Measurements from ENCODE around the gene TTLL4.
"Not testable (repeated sequence)": the region's sequence is repeated elsewhere in the genome, so short reads cannot be mapped to it uniquely, and the experiment has no call there.

TTLL4 gene

GRCh38 chr2:218710687-218711549 is at the start of gene TTLL4:
TTLL4 (plus strand) TSS chr2:218710835; CDS start chr2:218737677, 26,842 bp downstream.
- peak within 1 kb of the TSS; percentile 94 for H3K4me3 ChIP-seq (ENCODE audit: low read depth, low read length)
- peak; percentile 77 for DNase-seq (ENCODE audit: low read depth)

- H3K4me3 ChIP-seq (ENCODE audit: low read depth, low read length): no peak overlapping the region
- DNase-seq (ENCODE audit: low read depth): no peak
These were observed 48.3 kb upstream of the TTLL4 start for GRCh38 chr2:218662377-218662776.

GRCh38 chr2:218662827-218663226 is 47.8 kb upstream of the TTLL4 start:
- H3K4me3 ChIP-seq (ENCODE audit: low read depth, low read length): no peak overlapping the region
- DNase-seq (ENCODE audit: low read depth): no peak

GRCh38 chr2:218663901-218664300 is 46.7 kb upstream of the TTLL4 start:
- H3K4me3 ChIP-seq (ENCODE audit: low read depth, low read length): no peak overlapping the region
- no peak for DNase-seq (ENCODE audit: low read depth)

- DNase-seq (ENCODE audit: low read depth): no peak
These were observed 46.0 kb upstream of the TTLL4 start for GRCh38 chr2:218664653-218665052.

GRCh38 chr2:218671097-218671653 is 39.5 kb upstream of the TTLL4 start:
- H3K4me3 ChIP-seq (ENCODE audit: low read depth, low read length): peak overlapping the region; percentile 88
- DNase-seq (ENCODE audit: low read depth): no peak

More at GRCh38 chr2:218664653-218665052, 46.0 kb upstream of the TTLL4 start:
- H3K4me3 ChIP-seq (ENCODE audit: low read depth, low read length): no peak overlapping the region

GRCh38 chr2:218671654-218672566 is 38.7 kb upstream of the TTLL4 start, which contains the start of the genes RNF25 and STK36:
RNF25 (minus strand) TSS chr2:218672002; CDS start chr2:218671970, 32 bp downstream.
STK36 (plus strand) TSS chr2:218672086; CDS start chr2:218672830, 744 bp downstream.
- DNase-seq (ENCODE audit: low read depth): peak; percentile 64
- peak within 1 kb of the TSS; percentile 88 for H3K4me3 ChIP-seq (ENCODE audit: low read depth, low read length)

- no peak for DNase-seq (ENCODE audit: low read depth)
- H3K4me3 ChIP-seq (ENCODE audit: low read depth, low read length): no peak overlapping the region
These were observed 31.5 kb upstream of the TTLL4 start for GRCh38 chr2:218679119-218679518.

- no peak overlapping the region for H3K4me3 ChIP-seq (ENCODE audit: low read depth, low read length)
- DNase-seq (ENCODE audit: low read depth): no peak
These were observed 30.6 kb upstream of the TTLL4 start for GRCh38 chr2:218680061-218680460.

- DNase-seq (ENCODE audit: low read depth); H3K4me3 ChIP-seq (ENCODE audit: low read depth, low read length): not testable (repeated sequence)
These were observed 23.1 kb upstream of the TTLL4 start for GRCh38 chr2:218687400-218688060.

GRCh38 chr2:218691234-218691633 is 19.4 kb upstream of the TTLL4 start:
- DNase-seq (ENCODE audit: low read depth): no peak
- H3K4me3 ChIP-seq (ENCODE audit: low read depth, low read length): no peak overlapping the region

GRCh38 chr2:218694405-218695145 is 16.1 kb upstream of the TTLL4 start:
- DNase-seq (ENCODE audit: low read depth): no peak
- no peak overlapping the region for H3K4me3 ChIP-seq (ENCODE audit: low read depth, low read length)

GRCh38 chr2:218698885-218699284 is 11.8 kb upstream of the TTLL4 start:
- DNase-seq (ENCODE audit: low read depth): no peak
- no peak overlapping the region for H3K4me3 ChIP-seq (ENCODE audit: low read depth, low read length)

GRCh38 chr2:218701806-218702205 is 8.8 kb upstream of the TTLL4 start:
- no peak overlapping the region for H3K4me3 ChIP-seq (ENCODE audit: low read depth, low read length)
- no peak for DNase-seq (ENCODE audit: low read depth)

GRCh38 chr2:218703341-218703740 is 7.3 kb upstream of the TTLL4 start:
- no peak overlapping the region for H3K4me3 ChIP-seq (ENCODE audit: low read depth, low read length)
- DNase-seq (ENCODE audit: low read depth): no peak

GRCh38 chr2:218708086-218708485 is 2.5 kb upstream of the TTLL4 start:
- H3K4me3 ChIP-seq (ENCODE audit: low read depth, low read length): no peak overlapping the region
- DNase-seq (ENCODE audit: low read depth): no peak

GRCh38 chr2:218709908-218710307 is 727 bp upstream of the TTLL4 start:
- DNase-seq (ENCODE audit: low read depth): no peak
- H3K4me3 ChIP-seq (ENCODE audit: low read depth, low read length): peak overlapping the region; percentile 94

GRCh38 chr2:218710334-218710686 is 325 bp upstream of the TTLL4 start:
- peak overlapping the region; percentile 94 for H3K4me3 ChIP-seq (ENCODE audit: low read depth, low read length)
- DNase-seq (ENCODE audit: low read depth): no peak

- peak overlapping the region; percentile 94 for H3K4me3 ChIP-seq (ENCODE audit: low read depth, low read length)
- no peak for DNase-seq (ENCODE audit: low read depth)
These were observed 905 bp downstream of the TTLL4 start for GRCh38 chr2:218711550-218711929.

All from skeletal muscle cell (primary cell).